HCT116 (cell line): ENCODE data around the gene RAD9A. TPM values are rescaled to one million over a fixed set of nuclear protein-coding genes. Genes with fewer than 3 reads are reported as not detected.

Source experiments
- ATAC-seq: fragments of 200-7000 bp; cut with Tn5 transposase; 2 replicates; pipeline ENCODE4 v1.9.1; 2020; ENCODE audit warnings: mild to moderate bottlenecking, moderate library complexity
- BruUV-seq: library from RNA; stranded (reverse); fragments of 400-500 nt; replicated peaks from 2 replicates; lab custom pipeline; 2021; lab: Mats Ljungman, UMichigan
- CTCF ChIA-PET: fragments of 300-600 bp; sonication (Branson Sonifier 250); formaldehyde crosslinking; loops from one replicate; lab custom pipeline; 2021; ENCODE audit warnings: antibody characterized with exemption; lab: Charles Lee
- POLR2A ChIA-PET: fragments of 300-600, 350-600 bp; sonication (Branson Sonifier 250); formaldehyde crosslinking; loops from one replicate; lab custom pipeline; 2021; ENCODE audit warnings: antibody characterized with exemption; lab: Charles Lee
- RAD21 ChIA-PET, 2 experiments: fragments of 300-600 bp; sonication (Branson Sonifier 250); formaldehyde crosslinking; loops; one replicate each; lab custom pipeline; 2023; ENCODE audit warnings: low total read pairs in 2 of 2; ENCODE audit not compliant: uncharacterized antibody in 2 of 2, unreplicated experiment in 2 of 2, low non-redundant PET in 1 of 2; lab: Charles Lee
- DNase-seq: peaks from one replicate; pipeline ENCODE4 v3.0.0-alpha.2; 2010; ENCODE audit warnings: low read depth, low spot score
- H2AFZ ChIP-seq: fragments of 200-600 bp; shearing (Covaris generic), sonication (generic); 2 replicates; pipeline ENCODE4 v1.6.1; 2017; ENCODE audit warnings: low read depth, mixed run types, mixed read lengths, antibody characterized with exemption, low read length; ENCODE audit not compliant: poor library complexity, severe bottlenecking
- H3K27ac ChIP-seq: 2 replicates; pipeline ENCODE4 v1.5.1; 2012; ENCODE audit warnings: low read depth, low read length
- H3K27me3 ChIP-seq: fragments of 200-600 bp; sonication (generic); 2 replicates; pipeline ENCODE4 v1.6.1; 2016; ENCODE audit warnings: mixed run types, low read length, mixed read lengths; ENCODE audit not compliant: insufficient read depth
- H3K36me3 ChIP-seq, 2 experiments: fragments of 200-500 bp in 1 of 2; fragments of 200-600 bp in 1 of 2; sonication (Bioruptor generic) in 1 of 2; sonication (generic) in 1 of 2; 2 replicates each; pipeline versions ENCODE4 v1.5.1 to v1.6.1; 2014 to 2016; ENCODE audit warnings: low read length in 2 of 2, inconsistent platforms in 1 of 2, mixed read lengths in 1 of 2, mixed run types in 1 of 2; ENCODE audit not compliant: insufficient read depth in 2 of 2, control insufficient read depth in 1 of 2
- H3K4me1 ChIP-seq, 2 experiments: fragments of 200-600 bp in 1 of 2; sonication (generic) in 1 of 2; 2 replicates each; pipeline versions ENCODE4 v1.5.1 to v1.6.1; 2012 to 2017; ENCODE audit warnings: low read length in 2 of 2, inconsistent platforms in 1 of 2, mild to moderate bottlenecking in 1 of 2, mixed read lengths in 1 of 2, mixed run types in 1 of 2, moderate library complexity in 1 of 2; ENCODE audit not compliant: insufficient read depth in 2 of 2, control insufficient read depth in 1 of 2
- H3K4me2 ChIP-seq: fragments of 200-600 bp; sonication (generic); 2 replicates; pipeline ENCODE4 v1.6.1; 2017; ENCODE audit warnings: mixed run types, low read length, mixed read lengths
- H3K4me3 ChIP-seq, 2 experiments: fragments of 200-600 bp in 1 of 2; sonication (generic) in 1 of 2; replicated peaks in 1 of 2; 2 replicates each; pipeline ENCODE4 v1.5.1; 2011 to 2016; ENCODE audit warnings: low read length in 2 of 2, control low read depth in 1 of 2, low read depth in 1 of 2, mild to moderate bottlenecking in 1 of 2, mixed read lengths in 1 of 2, mixed run types in 1 of 2
- H3K79me2 ChIP-seq: fragments of 200-600 bp; sonication (generic); 2 replicates; pipeline ENCODE4 v1.6.1; 2017; ENCODE audit warnings: mild to moderate bottlenecking, mixed run types, low read length, moderate library complexity, mixed read lengths; ENCODE audit not compliant: insufficient read depth
- H3K9ac ChIP-seq: fragments of 200-600 bp; sonication (generic); 2 replicates; pipeline ENCODE4 v1.6.1; 2016; ENCODE audit warnings: low read length, mixed read lengths
- H3K9me2 ChIP-seq: fragments of 200-600 bp; sonication (generic), shearing (Covaris generic); 2 replicates; pipeline ENCODE4 v1.6.1; 2017; ENCODE audit warnings: mixed run types, mild to moderate bottlenecking, moderate library complexity; ENCODE audit not compliant: insufficient read depth
- H3K9me3 ChIP-seq, 2 experiments: fragments of 200-500 bp in 1 of 2; fragments of 200-600 bp in 1 of 2; sonication (Bioruptor generic) in 1 of 2; sonication (generic) in 1 of 2; 2 replicates each; pipeline ENCODE4 v1.6.1; 2014 to 2017; ENCODE audit warnings: low read length in 2 of 2, mixed read lengths in 2 of 2, inconsistent platforms in 1 of 2, low read depth in 1 of 2, mild to moderate bottlenecking in 1 of 2, mixed run types in 1 of 2, moderate library complexity in 1 of 2; ENCODE audit not compliant: control insufficient read depth in 1 of 2, insufficient read depth in 1 of 2
- H4K20me1 ChIP-seq: fragments of 200-600 bp; sonication (generic), shearing (Covaris generic); 2 replicates; pipeline ENCODE4 v1.6.1; 2017; ENCODE audit warnings: mixed run types, mild to moderate bottlenecking, moderate library complexity; ENCODE audit not compliant: insufficient read depth
- CBX3 ChIP-seq: IDR thresholded peaks from 2 replicates; pipeline ENCODE4 v1.6.1; 2012; ENCODE audit warnings: low read depth
- ELF1 ChIP-seq: IDR thresholded peaks from 2 replicates; pipeline ENCODE4 v1.6.1; 2012; ENCODE audit warnings: low read depth, borderline replicate concordance
- FOSL1 ChIP-seq: IDR thresholded peaks from 2 replicates; pipeline ENCODE4 v1.6.1; 2012; ENCODE audit warnings: low read depth
- POLR2AphosphoS5 ChIP-seq: IDR thresholded peaks from 2 replicates; pipeline ENCODE4 v1.6.1; 2011; ENCODE audit warnings: mild to moderate bottlenecking, low read depth, low read length, moderate library complexity
- intact Hi-C: fragments of 100-400 bp; cut with micrococcal nuclease; formaldehyde crosslinking; loops from 2 replicates; pipeline ENCODE4 v1.10.0; 2022
- total RNA-seq: library from RNA; stranded (reverse); gene quantifications from one replicate; pipeline ENCODE4 v1.2.1, GENCODE V29; 2021; ENCODE audit not compliant: unreplicated experiment
- TF ChIP-seq, protein P1 (sequence below): IDR thresholded peaks from 2 replicates; pipeline ENCODE4 v1.6.1; 2011; ENCODE audit warnings: mild to moderate bottlenecking, low read length, moderate library complexity; ENCODE audit not compliant: insufficient replicate concordance; ENCODE audit errors: extremely low read depth
- TF ChIP-seq, protein P2 (sequence below): IDR thresholded peaks from 2 replicates; pipeline ENCODE4 v1.6.1; 2012

The RAD9A gene
- total RNA-seq, 1 experiment from 2014 or later = 49.8 TPM

DNA sequence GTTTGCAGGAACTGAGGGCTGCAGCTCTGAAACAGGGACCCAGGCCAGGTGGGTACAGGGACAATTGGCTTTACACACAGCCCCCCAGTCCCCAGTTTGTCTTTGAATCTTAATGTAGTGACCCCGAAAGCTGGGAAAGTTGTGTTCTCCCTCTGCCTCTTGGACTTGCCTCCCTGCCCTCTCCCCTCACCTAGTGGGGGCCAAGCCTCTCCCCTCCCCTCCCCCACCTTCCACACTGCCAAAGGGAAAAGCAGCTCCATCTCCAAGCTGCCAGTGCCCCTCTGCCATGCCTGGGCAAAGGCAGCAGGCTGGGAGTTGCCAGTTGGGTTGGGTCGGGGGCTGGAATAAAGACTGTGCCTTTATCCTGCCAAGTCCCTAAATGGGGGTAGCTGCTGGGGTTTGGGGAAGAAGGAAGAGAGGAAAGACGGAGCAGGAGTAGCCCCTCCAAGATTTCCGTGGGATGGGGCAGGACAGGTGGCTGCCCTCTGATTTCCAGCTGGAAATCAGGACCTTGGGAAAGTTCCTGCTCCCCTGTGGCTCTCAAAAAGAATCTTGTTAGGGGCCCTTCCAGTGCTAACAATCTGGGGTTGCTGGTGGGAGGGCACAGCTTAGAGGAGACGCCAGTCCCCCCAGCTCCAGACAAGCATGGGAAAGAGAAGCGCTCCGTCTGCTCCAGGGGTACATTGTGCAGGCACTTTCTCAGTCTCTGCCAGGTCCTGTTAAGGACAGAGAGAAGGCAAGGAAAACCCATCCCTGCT, 15.5 kb upstream of the RAD9A start (continued):
- TF ChIP-seq FOSL1 (no peak), ELF1 (no peak)
- TF ChIP-seq, protein P1, sequence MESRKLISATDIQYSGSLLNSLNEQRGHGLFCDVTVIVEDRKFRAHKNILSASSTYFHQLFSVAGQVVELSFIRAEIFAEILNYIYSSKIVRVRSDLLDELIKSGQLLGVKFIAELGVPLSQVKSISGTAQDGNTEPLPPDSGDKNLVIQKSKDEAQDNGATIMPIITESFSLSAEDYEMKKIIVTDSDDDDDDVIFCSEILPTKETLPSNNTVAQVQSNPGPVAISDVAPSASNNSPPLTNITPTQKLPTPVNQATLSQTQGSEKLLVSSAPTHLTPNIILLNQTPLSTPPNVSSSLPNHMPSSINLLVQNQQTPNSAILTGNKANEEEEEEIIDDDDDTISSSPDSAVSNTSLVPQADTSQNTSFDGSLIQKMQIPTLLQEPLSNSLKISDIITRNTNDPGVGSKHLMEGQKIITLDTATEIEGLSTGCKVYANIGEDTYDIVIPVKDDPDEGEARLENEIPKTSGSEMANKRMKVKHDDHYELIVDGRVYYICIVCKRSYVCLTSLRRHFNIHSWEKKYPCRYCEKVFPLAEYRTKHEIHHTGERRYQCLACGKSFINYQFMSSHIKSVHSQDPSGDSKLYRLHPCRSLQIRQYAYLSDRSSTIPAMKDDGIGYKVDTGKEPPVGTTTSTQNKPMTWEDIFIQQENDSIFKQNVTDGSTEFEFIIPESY = no peak

DNA sequence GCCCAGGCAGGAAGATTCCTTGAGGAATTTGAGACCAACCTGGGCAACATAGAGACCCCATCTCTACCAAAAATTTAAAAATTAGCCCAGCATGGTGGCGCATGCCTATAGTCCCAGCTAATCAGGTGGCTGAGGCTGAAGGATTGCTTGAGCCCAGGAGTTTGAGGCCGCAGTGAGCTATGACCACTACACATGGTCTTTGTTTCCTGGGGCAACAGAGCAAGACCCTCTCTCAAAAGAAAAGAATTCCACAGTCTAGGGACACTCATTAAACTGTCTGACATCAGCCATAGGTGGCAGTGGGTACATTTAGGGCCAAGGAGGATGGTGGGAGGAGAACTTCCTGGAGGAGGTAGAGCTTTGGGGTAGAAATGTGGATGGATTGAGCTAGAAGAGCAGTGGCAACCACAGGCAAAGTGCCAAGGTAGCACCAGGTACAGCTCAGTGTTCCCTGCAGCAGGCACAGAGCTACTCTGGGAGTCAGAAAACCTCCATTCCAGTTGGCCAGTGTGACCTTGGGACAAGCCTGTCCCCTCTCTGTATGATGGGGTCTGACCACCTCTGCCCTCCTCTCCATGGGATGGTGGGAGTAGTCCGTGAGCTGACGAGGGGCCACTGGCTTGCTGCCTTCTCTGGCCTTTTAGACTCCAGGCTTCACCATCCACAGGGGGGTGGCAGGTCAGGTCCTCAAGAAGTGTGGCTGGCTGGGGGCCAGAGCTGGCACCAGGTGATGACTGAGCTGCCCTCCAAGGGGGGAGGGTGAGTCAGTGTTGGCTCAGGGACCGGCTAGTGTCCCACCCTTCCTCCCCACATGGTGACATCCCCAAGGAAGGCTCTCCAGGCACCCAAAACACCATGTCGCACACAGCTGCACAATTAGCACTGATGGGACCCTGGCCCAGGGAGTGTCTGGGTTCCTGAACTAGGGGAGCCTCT, 14.6 kb upstream of the RAD9A start:
- Histone ChIP-seq H3K4me2 (peak overlapping the region; percentile 88), H3K9me2 (no peaks in the 10 kb centered on the region), H3K27ac (peak overlapping the region; percentile 100), H3K9ac (peak overlapping the region; percentile 100), H3K27me3 (no peaks in the 10 kb centered on the region), H3K36me3 (no peaks in the 10 kb centered on the region), H4K20me1 (no peaks in the 10 kb centered on the region), H2AFZ (no peak overlapping the region), H3K79me2 (peaks cover 7% of the 10 kb centered on the region), H3K4me3 (peak overlapping the region; percentile 9 to 28; a peak in 3 of 4 replicates), H3K4me1 (peaks cover 70 to 86% of the 10 kb centered on the region in 2 experiments), H3K9me3 (no peaks in the 10 kb centered on the region)
- ATAC-seq = no peak
- ChIA-PET CTCF (interaction anchor here (0.9 to 15.5 kb wide), 5 partner anchors 20 to 60 kb away, joined by 4 to 456 read pairs (median 8); partner anchors contain the start of genes POLD4 and PPP1CA), RAD21 (interaction anchor here in 1 of 2 experiments (0.8 to 1.2 kb wide), 2 partner anchors 20 to 21 kb away, joined by 3 to 5 read pairs; no protein-coding TSS in a partner anchor), POLR2A (interaction anchor here (1.0 to 15.1 kb wide), 2 partner anchors 9 to 23 kb away, joined by 3 to 210 read pairs; partner anchors contain the start of gene POLD4)
- no TSS peak for BruUV-seq
- TF ChIP-seq, protein P2, sequence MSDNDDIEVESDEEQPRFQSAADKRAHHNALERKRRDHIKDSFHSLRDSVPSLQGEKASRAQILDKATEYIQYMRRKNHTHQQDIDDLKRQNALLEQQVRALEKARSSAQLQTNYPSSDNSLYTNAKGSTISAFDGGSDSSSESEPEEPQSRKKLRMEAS = no peak
- no peak for TF ChIP-seq CBX3
- TF ChIP-seq POLR2AphosphoS5 = peak; percentile 64
- no peak for DNase-seq
- intact Hi-C loops = no loop called here
